ENCODE results near the gene PSD4. TPM values are rescaled to one million over a fixed set of nuclear protein-coding genes. Genes with fewer than 3 reads are reported as not detected.

The PSD4 gene
- total RNA-seq, 2 experiments from 2014 or later = 314 to 388 TPM

DNA sequence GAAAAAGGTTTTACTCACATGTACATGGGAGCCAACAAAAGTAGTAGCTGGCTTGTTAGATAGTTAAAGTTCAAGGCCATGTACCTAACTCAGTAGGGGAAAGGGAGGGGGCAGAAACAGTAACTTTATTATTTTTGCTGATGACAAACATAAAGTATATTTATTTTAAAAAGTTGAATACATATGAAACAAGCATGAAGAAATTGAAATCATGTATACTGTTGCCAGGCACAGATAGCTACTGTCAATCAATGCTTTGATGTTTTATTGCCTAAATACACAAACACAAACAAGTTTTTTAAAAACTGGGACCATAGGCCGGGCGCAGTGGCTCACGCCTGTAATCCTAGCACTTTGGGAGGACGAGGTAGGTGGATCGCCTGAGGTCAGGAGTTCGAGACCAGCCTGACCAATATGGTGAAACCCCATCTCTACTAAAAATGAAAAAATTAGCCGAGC lies 7.6 kb upstream of the PSD4 start:
- peaks cover 48% of the 10 kb centered on the region for H3K4me1 Mint-ChIP-seq
- no peak overlapping the region for H3K4me3 Mint-ChIP-seq
- no peaks in the 10 kb centered on the region for H3K27me3 Mint-ChIP-seq
- no peak overlapping the region for H3K27ac Mint-ChIP-seq
- DNase-seq (peak; percentile 9), ATAC-seq (no peak)
- peaks cover 11% of the 10 kb centered on the region for H3K36me3 Mint-ChIP-seq
- CTCF ChIA-PET = interaction anchor here (0.9 to 6.5 kb wide), 5 partner anchors 9 to 204 kb away, joined by 3 to 39 read pairs (median 12); partner anchors contain the start of gene PSD4
- H3K9me3 Mint-ChIP-seq (ENCODE audit: low read depth) = no peaks in the 10 kb centered on the region

- no peaks in the 10 kb centered on the region for H3K27me3 Mint-ChIP-seq
- H3K36me3 Mint-ChIP-seq = peaks cover 20% of the 10 kb centered on the region
- H3K9me3 Mint-ChIP-seq (ENCODE audit: low read depth) = no peaks in the 10 kb centered on the region
- peak; percentile 78 for ATAC-seq
- peak; percentile 69 for DNase-seq
- H3K4me1 Mint-ChIP-seq = peaks cover 60% of the 10 kb centered on the region
- peak overlapping the region; percentile 63 for H3K4me3 Mint-ChIP-seq
- CTCF ChIA-PET = interaction anchor here (0.9 to 6.5 kb wide), 6 partner anchors 8 to 223 kb away, joined by 3 to 39 read pairs (median 8); partner anchors contain the start of gene PSD4
- peak overlapping the region; percentile 91 for H3K27ac Mint-ChIP-seq
These were observed 6.4 kb upstream of the PSD4 start for GRCh38 chr2:113167115-113167932.

- H3K4me1 Mint-ChIP-seq = peaks cover 61% of the 10 kb centered on the region
- peak overlapping the region; percentile 63 for H3K4me3 Mint-ChIP-seq
- DNase-seq (no peak), ATAC-seq (no peak)
- H3K27me3 Mint-ChIP-seq = no peaks in the 10 kb centered on the region
- H3K27ac Mint-ChIP-seq = peak overlapping the region; percentile 91
- H3K36me3 Mint-ChIP-seq = peaks cover 20% of the 10 kb centered on the region
- no peaks in the 10 kb centered on the region for H3K9me3 Mint-ChIP-seq (ENCODE audit: low read depth)
- CTCF ChIA-PET = interaction anchor here (0.9 to 6.5 kb wide), 6 partner anchors 7 to 222 kb away, joined by 3 to 39 read pairs (median 8); partner anchors contain the start of gene PSD4
These were observed 5.8 kb upstream of the PSD4 start for GRCh38 chr2:113167962-113168340.

DNA sequence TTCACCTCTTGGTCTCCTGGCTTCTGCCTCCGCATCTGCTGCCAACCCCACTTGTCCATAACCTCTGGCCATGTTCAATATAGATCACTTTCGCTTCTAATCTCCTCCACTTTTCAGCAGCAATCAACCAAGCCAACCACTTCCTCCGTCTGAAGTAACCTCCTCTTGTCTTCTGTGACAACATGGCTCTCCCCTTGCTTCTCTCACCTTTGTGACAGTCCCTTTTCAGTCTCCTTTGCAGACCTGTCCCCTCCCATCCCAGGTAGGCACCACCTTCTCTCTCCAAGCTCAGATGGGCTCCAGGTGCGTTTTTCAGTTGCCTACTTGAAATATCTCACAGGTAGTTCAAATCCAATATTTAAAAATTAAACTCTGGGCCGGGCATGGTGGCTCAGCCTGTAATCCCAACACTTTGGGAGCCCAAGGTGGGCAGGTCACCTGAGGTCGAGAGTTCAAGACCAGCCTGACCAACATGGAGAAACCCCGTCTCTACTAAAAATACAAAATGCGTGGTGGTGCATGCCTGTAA lies 4.7 kb upstream of the PSD4 start:
- Mint-ChIP-seq H3K9me3 (ENCODE audit: low read depth) (no peaks in the 10 kb centered on the region), H3K27me3 (no peaks in the 10 kb centered on the region), H3K4me3 (peak overlapping the region; percentile 63), H3K27ac (peak overlapping the region; percentile 91), H3K4me1 (peaks cover 69% of the 10 kb centered on the region), H3K36me3 (peaks cover 23% of the 10 kb centered on the region)
- CTCF ChIA-PET = interaction anchor here (4.8 kb wide), 1 partner anchor 31 kb away, joined by 39 read pairs; no protein-coding TSS in a partner anchor
- peak; percentile 83 for DNase-seq
- ATAC-seq = peak; percentile 48

DNA sequence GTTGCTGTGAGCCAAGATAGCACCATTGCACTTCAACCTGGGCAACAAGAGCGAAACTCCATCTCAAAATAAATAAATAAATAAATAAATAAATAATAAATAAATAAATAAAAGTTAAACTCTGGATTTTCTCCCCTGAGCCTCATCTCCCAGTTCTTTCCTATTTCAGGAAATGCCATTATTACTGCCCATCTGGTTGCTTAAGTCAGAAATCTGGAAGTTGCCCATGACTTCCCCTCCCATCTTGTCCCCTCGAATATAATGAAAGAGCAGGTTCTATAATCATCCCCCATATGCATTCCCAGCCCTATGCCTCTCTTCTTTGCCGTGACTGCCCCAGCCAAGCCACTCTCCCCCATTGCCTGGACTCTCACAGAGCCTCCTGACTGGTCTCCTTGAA lies 4.2 kb upstream of the PSD4 start:
- Mint-ChIP-seq H3K27ac (peak overlapping the region; percentile 91), H3K36me3 (peaks cover 28% of the 10 kb centered on the region), H3K27me3 (no peaks in the 10 kb centered on the region), H3K4me1 (peaks cover 69% of the 10 kb centered on the region), H3K4me3 (no peak overlapping the region), H3K9me3 (ENCODE audit: low read depth) (no peaks in the 10 kb centered on the region)
- ATAC-seq (no peak), DNase-seq (peak; percentile 12)
- CTCF ChIA-PET = no interaction called here

DNA sequence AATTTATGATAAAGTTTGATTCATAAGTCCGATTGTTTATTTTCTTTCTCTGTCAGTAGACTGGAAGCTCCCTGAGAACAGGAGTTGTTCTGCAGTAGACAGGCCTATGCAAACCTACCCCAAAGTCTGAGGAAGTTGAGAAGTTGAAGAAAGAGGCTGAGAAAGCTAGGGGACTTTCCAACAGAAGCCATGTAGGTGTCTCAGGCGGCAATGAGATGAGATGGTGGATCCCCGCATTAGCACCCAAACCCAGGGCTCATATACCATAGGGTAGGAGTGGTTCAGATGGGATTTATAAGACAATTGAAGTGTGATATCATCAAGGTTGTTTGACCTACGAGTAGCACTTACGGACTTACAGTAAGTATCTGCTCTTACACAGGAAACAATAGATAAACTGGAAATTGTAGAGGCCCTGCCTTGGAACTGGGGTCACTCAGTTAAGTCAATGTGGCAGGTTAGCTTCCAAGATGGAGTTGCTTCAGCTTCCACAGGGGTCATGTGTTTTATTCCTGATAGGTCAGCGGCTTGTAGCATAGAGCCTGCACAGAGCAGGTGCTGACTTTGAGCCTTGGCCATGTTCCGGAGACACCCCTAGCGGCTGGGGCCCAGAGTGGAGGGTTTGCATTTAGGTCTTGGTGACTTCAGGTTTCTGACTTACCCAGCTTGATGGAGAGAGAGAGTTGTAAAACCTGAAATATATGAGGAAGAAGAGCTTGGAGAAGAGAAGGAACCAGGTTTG lies 2.3 kb upstream of the PSD4 start:
- H3K4me1 Mint-ChIP-seq = peaks cover 70% of the 10 kb centered on the region
- no peak overlapping the region for H3K4me3 Mint-ChIP-seq
- no peak for ATAC-seq
- peaks cover 45% of the 10 kb centered on the region for H3K36me3 Mint-ChIP-seq
- peak overlapping the region; percentile 0 for H3K27ac Mint-ChIP-seq
- H3K9me3 Mint-ChIP-seq (ENCODE audit: low read depth) = no peaks in the 10 kb centered on the region
- peak; percentile 25 for DNase-seq
- peaks cover 3% of the 10 kb centered on the region for H3K27me3 Mint-ChIP-seq
- CTCF ChIA-PET = interaction anchor here (0.8 to 12.6 kb wide), 6 partner anchors 11 to 37 kb away, joined by 3 to 177 read pairs (median 12); no protein-coding TSS in a partner anchor

DNA sequence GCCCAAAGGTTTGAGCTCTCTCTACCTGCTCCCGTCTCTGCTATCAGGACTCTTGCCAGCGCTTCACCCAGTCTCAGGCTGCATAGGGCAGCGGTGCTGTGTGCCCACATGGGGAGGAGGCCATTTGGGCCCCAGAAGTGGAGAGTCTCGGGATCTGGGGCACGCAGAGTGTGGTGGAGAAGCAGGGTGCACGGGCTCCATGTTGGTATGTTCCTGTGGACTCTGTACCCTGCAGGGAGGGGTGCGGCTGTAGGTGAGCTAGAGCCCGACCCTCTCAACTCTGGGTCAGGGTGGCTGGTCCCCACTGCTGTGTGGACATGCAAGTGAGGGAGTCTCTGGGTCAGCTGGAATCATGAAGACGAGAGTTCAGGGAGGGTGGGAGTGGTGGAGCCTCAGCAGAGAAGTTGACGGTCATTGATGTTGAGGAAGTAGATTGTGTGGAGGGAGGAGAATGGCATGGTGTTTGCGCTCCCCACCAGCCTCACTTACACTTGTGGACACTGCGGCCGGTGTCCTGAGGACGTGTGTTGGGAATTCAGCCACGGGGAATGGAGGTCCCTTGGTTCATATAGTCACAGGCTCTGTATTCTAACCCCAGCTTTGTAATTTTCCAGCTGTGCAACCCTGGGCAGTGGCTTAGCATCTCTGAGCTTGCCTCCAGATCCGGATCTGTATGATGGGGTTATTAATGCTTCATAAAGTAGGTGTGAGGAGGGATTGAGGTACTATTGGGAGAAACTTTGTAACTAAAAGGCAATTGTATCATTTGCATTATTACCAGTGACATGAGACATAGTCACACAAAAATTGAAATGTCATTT lies 840 bp upstream of the PSD4 start:
- CTCF ChIA-PET = interaction anchor here (1.2 to 12.6 kb wide), 9 partner anchors 9 to 93 kb away, joined by 3 to 177 read pairs (median 19); no protein-coding TSS in a partner anchor
- Mint-ChIP-seq H3K4me1 (peaks cover 69% of the 10 kb centered on the region), H3K36me3 (peaks cover 59% of the 10 kb centered on the region), H3K9me3 (ENCODE audit: low read depth) (no peaks in the 10 kb centered on the region), H3K4me3 (peak overlapping the region; percentile 89), H3K27me3 (peaks cover 3% of the 10 kb centered on the region), H3K27ac (peak overlapping the region; percentile 93)
- peak; percentile 39 for DNase-seq
- ATAC-seq = no peak

GRCh38 chr2:113174376-113174750 lies 592 bp downstream of the PSD4 start:
- Mint-ChIP-seq H3K4me3 (peak overlapping the region; percentile 89), H3K36me3 (peaks cover 69% of the 10 kb centered on the region), H3K27ac (peak overlapping the region; percentile 93), H3K27me3 (peaks cover 3% of the 10 kb centered on the region), H3K4me1 (peaks cover 69% of the 10 kb centered on the region), H3K9me3 (ENCODE audit: low read depth) (no peaks in the 10 kb centered on the region)
- peak; percentile 2 for ATAC-seq
- DNase-seq = no peak
- CTCF ChIA-PET = interaction anchor here (1.2 to 12.6 kb wide), 12 partner anchors 8 to 484 kb away, joined by 3 to 177 read pairs (median 10); no protein-coding TSS in a partner anchor

GRCh38 chr2:113175042-113175628 lies 1.4 kb downstream of the PSD4 start:
- DNase-seq (peak; percentile 95), ATAC-seq (peak; percentile 58)
- peaks cover 67% of the 10 kb centered on the region for H3K36me3 Mint-ChIP-seq

DNA sequence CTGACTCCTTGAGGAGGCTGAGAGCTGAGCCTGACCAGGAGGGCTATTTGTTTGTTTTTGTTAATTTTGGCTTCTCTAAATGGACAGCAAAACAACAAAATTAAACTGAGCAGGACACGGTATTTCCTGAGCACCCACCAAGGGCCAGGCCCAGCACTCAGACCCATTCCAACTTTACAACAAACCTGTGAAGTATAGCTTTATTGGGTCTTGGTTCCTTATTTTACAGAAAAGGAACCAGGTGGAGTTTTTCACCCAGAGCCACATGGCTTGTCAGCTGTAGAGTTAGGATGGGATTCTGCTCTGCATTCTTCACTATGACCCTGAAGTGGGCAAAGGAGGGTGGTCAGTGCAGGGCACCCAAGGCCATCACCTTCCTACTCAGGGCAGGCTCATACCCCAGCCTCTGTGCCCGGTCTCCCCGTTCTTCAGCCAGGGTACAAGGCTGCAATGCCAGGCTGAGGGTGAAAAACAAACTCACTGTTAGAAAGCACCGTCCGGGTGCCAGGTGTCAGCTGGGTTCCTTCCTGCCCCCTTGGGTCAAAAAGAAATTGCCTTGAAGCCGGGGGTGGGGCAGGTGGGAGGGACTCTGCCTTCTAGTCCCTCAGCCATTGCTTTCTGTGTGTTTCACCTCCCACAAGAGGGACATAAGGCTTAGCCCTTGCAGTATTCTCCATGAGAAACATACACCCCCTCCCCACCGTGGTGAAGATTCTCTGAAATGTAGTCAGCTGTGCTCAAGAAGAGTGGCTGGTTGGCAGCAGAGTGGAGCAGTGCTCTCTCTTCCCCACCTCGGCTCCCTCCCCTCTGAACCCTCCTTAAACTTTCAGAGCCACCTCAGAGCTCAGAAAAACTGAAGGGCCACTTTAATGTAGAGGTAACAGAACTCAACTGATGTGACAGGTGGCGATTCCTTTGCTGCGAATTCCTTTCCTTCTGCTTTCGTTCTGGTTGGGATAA lies 2.2 kb downstream of the PSD4 start:
- Mint-ChIP-seq H3K27ac (peak overlapping the region; percentile 93), H3K27me3 (peaks cover 3% of the 10 kb centered on the region), H3K9me3 (ENCODE audit: low read depth) (no peaks in the 10 kb centered on the region), H3K4me3 (peak overlapping the region; percentile 89), H3K36me3 (peaks cover 72% of the 10 kb centered on the region), H3K4me1 (peaks cover 79% of the 10 kb centered on the region)
- CTCF ChIA-PET = interaction anchor here (0.8 to 12.6 kb wide), 15 partner anchors 10 to 486 kb away, joined by 3 to 177 read pairs (median 4); no protein-coding TSS in a partner anchor
- ATAC-seq (no peak), DNase-seq (peak; percentile 71)

More at GRCh38 chr2:113175042-113175628, 1.4 kb downstream of the PSD4 start:
- Mint-ChIP-seq H3K4me1 (peaks cover 71% of the 10 kb centered on the region), H3K4me3 (peak overlapping the region; percentile 89), H3K9me3 (ENCODE audit: low read depth) (no peaks in the 10 kb centered on the region), H3K27me3 (peaks cover 3% of the 10 kb centered on the region), H3K27ac (peak overlapping the region; percentile 93)
- CTCF ChIA-PET = interaction anchor here (0.8 to 12.6 kb wide), 18 partner anchors 7 to 485 kb away, joined by 3 to 177 read pairs (median 4); no protein-coding TSS in a partner anchor

GRCh38 chr2:113176696-113177355 lies 3.1 kb downstream of the PSD4 start:
- H3K36me3 Mint-ChIP-seq = peaks cover 70% of the 10 kb centered on the region

More at GRCh38 chr2:113176696-113177355, 3.1 kb downstream of the PSD4 start:
- Mint-ChIP-seq H3K4me3 (peak overlapping the region; percentile 89), H3K27me3 (peaks cover 3% of the 10 kb centered on the region), H3K9me3 (ENCODE audit: low read depth) (no peaks in the 10 kb centered on the region), H3K4me1 (peaks cover 79% of the 10 kb centered on the region), H3K27ac (peak overlapping the region; percentile 71)
- ATAC-seq (no peak), DNase-seq (no peak)
- CTCF ChIA-PET = interaction anchor here (1.6 to 12.6 kb wide), 6 partner anchors 12 to 40 kb away, joined by 3 to 177 read pairs (median 42); no protein-coding TSS in a partner anchor

All from activated CD8-positive, alpha-beta memory T cell treated with anti-CD3 and anti-CD28 coated beads, Interleukin-2, amount 10 ng/mL, durations not matched to agents 7 days and 5 days (primary cell).